ENCODE results near the gene HEPACAM2. TPM values are rescaled to one million over a fixed set of nuclear protein-coding genes. Genes with fewer than 3 reads are reported as not detected.

Gene HEPACAM2
- total and polyA plus RNA-seq, 2 donors (not counting 3 experiments of a cell fraction or from before 2014, with no cell fraction given), result not detected

GRCh38 chr7:93218997-93219827 lies 7.1 kb downstream of the HEPACAM2 start:
- FAIRE-seq (no peak), DNase-seq (ENCODE audit: low read depth, low spot score) (no peak)
- Histone ChIP-seq H3K9me1 (replicated peaks; ENCODE audit: control insufficient read depth, extremely low read depth, insufficient read depth, low read length) (no peaks in the 10 kb centered on the region), H3K9me3 (replicated peaks; ENCODE audit: control insufficient read depth, insufficient read depth, low read length) (no peaks in the 10 kb centered on the region), H3K27me3 (ENCODE audit: control insufficient read depth in 2 of 2, insufficient read depth in 2 of 2, low read length in 2 of 2) (peaks cover 4 to 22% of the 10 kb centered on the region in 2 experiments), H3K36me3 (ENCODE audit: control insufficient read depth in 2 of 2, extremely low read depth in 1 of 2, insufficient read depth in 2 of 2, low read length in 2 of 2) (no peaks in the 10 kb centered on the region), H3K27ac (ENCODE audit: insufficient read depth, low read depth, low read length) (no peak overlapping the region), H3K4me3 (replicated peaks in 1 of 3; ENCODE audit: insufficient read depth in 1 of 3, low read depth in 1 of 3, low read length in 3 of 3) (no peak overlapping the region), H3K79me2 (ENCODE audit: control insufficient read depth, insufficient read depth, low read length) (no peaks in the 10 kb centered on the region), H3K4me2 (ENCODE audit: insufficient read depth, low read length) (no peak overlapping the region), H2AFZ (ENCODE audit: low read depth, low read length) (no peak overlapping the region), H4K20me1 (replicated peaks; ENCODE audit: control insufficient read depth, extremely low read depth, insufficient read depth, low read length) (no peaks in the 10 kb centered on the region), H3K4me1 (ENCODE audit: control insufficient read depth, extremely low read depth, insufficient read depth, low read length) (no peaks in the 10 kb centered on the region), H3K9ac (replicated peaks; ENCODE audit: extremely low read depth, insufficient read depth, low read length) (no peak overlapping the region)
- intact Hi-C loops (cut with micrococcal nuclease) (no loop called here), dilution Hi-C loops (cut with MboI; ENCODE audit: extremely low pct_ligation_motif_present, low sequenced_read_pairs) (no loop called here)
- TF ChIP-seq JUN (IDR thresholded peaks at IDR 0.05; ENCODE audit: borderline replicate concordance, insufficient read depth, insufficient read length, low read depth) (no peak), POLR2AphosphoS5 (IDR thresholded peaks at IDR 0.05; ENCODE audit: insufficient read depth, low read depth, low read length) (no peak), POLR2A (IDR thresholded peaks at IDR 0.05; ENCODE audit: low read depth, low read length) (no peak), MYC (IDR thresholded peaks at IDR 0.05; ENCODE audit: low read depth, low read length) (no peak), FOS (IDR thresholded peaks at IDR 0.05; ENCODE audit: borderline replicate concordance, insufficient read depth, low read length) (no peak), EZH2 (IDR thresholded peaks at IDR 0.05; ENCODE audit: borderline replicate concordance, low read depth, low read length, severe bottlenecking) (no peak)
- TF ChIP-seq, protein P1, sequence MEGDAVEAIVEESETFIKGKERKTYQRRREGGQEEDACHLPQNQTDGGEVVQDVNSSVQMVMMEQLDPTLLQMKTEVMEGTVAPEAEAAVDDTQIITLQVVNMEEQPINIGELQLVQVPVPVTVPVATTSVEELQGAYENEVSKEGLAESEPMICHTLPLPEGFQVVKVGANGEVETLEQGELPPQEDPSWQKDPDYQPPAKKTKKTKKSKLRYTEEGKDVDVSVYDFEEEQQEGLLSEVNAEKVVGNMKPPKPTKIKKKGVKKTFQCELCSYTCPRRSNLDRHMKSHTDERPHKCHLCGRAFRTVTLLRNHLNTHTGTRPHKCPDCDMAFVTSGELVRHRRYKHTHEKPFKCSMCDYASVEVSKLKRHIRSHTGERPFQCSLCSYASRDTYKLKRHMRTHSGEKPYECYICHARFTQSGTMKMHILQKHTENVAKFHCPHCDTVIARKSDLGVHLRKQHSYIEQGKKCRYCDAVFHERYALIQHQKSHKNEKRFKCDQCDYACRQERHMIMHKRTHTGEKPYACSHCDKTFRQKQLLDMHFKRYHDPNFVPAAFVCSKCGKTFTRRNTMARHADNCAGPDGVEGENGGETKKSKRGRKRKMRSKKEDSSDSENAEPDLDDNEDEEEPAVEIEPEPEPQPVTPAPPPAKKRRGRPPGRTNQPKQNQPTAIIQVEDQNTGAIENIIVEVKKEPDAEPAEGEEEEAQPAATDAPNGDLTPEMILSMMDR (IDR thresholded peaks at IDR 0.05; ENCODE audit: extremely low read depth in 1 of 2, insufficient read depth in 1 of 2, low read depth in 1 of 2, low read length in 2 of 2), result no peak
- TF ChIP-seq, protein P2, sequence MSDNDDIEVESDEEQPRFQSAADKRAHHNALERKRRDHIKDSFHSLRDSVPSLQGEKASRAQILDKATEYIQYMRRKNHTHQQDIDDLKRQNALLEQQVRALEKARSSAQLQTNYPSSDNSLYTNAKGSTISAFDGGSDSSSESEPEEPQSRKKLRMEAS (IDR thresholded peaks at IDR 0.05; ENCODE audit: insufficient read depth, insufficient read length), result no peak
- ChIA-PET POLR2A (no interaction called here), CTCF (no interaction called here)
- no TSS peak for BruUV-seq (replicated peaks)

Measured in endothelial cell of umbilical vein (primary cell).